ENCODE results near the gene DDX10. TPM values are rescaled to one million over a fixed set of nuclear protein-coding genes. Genes with fewer than 3 reads are reported as not detected.

The DDX10 gene
- total RNA-seq, 1 donor, result 20.3 TPM

GRCh38 chr11:108836541-108836940 is 171.7 kb downstream of the DDX10 start:
- no peak overlapping the region for H3K4me3 ChIP-seq (ENCODE audit: low read depth, low read length)
- no peak for TF ChIP-seq CTCF (IDR thresholded peaks at IDR 0.05; ENCODE audit: insufficient read depth, low read depth, low read length)
- no peak for DNase-seq (ENCODE audit: low read depth)

GRCh38 chr11:108838102-108838791 is 173.4 kb downstream of the DDX10 start:
- TF ChIP-seq CTCF (IDR thresholded peaks at IDR 0.05; ENCODE audit: insufficient read depth, low read depth, low read length), result no peak
- DNase-seq (ENCODE audit: low read depth), result no peak
- no peak overlapping the region for H3K4me3 ChIP-seq (ENCODE audit: low read depth, low read length)

- no peak for DNase-seq (ENCODE audit: low read depth)
- no peak overlapping the region for H3K4me3 ChIP-seq (ENCODE audit: low read depth, low read length)
- no peak for TF ChIP-seq CTCF (IDR thresholded peaks at IDR 0.05; ENCODE audit: insufficient read depth, low read depth, low read length)
Measured at GRCh38 chr11:108838792-108839105, 173.9 kb downstream of the DDX10 start.

- no peak overlapping the region for H3K4me3 ChIP-seq (ENCODE audit: low read depth, low read length)
- DNase-seq (ENCODE audit: low read depth), result no peak
- no peak for TF ChIP-seq CTCF (IDR thresholded peaks at IDR 0.05; ENCODE audit: insufficient read depth, low read depth, low read length)
Measured at GRCh38 chr11:108846009-108846408, 181.1 kb downstream of the DDX10 start.

- H3K4me3 ChIP-seq (ENCODE audit: low read depth, low read length), result no peak overlapping the region
- peak; percentile 64 for DNase-seq (ENCODE audit: low read depth)
- TF ChIP-seq CTCF (IDR thresholded peaks at IDR 0.05; ENCODE audit: insufficient read depth, low read depth, low read length), result no peak
Measured at GRCh38 chr11:108847298-108847990, 182.6 kb downstream of the DDX10 start.

GRCh38 chr11:108851781-108852180 is 186.9 kb downstream of the DDX10 start:
- DNase-seq (ENCODE audit: low read depth), result no peak
- no peak for TF ChIP-seq CTCF (IDR thresholded peaks at IDR 0.05; ENCODE audit: insufficient read depth, low read depth, low read length)
- H3K4me3 ChIP-seq (ENCODE audit: low read depth, low read length), result no peak overlapping the region
